Lower leg skin (tissue), 3 donors: ENCODE results near the gene RPRD1A.

ENCODE experiments used
- CTCF ChIP-seq, 3 donors: fragments of 450-650 bp; IDR thresholded peaks; one replicate each; pipeline ENCODE4 v1.5.1; 2016; ENCODE audit warnings: antibody characterized with exemption in 3 of 3, mild to moderate bottlenecking in 3 of 3, moderate library complexity in 2 of 3
- POLR2A ChIP-seq, 2 donors: fragments of 450-650 bp; IDR thresholded peaks; one replicate each; pipeline ENCODE4 v1.6.1; 2016 to 2017; ENCODE audit warnings: antibody characterized with exemption in 2 of 2, mild to moderate bottlenecking in 1 of 2, moderate library complexity in 1 of 2

GRCh38 chr18:36050479-36050878, 16.9 kb downstream of the RPRD1A start:
- TF ChIP-seq POLR2A (IDR thresholded peaks at IDR 0.05) (no peak), CTCF (IDR thresholded peaks at IDR 0.05) (no peak)
